AG09309 (cell line): ENCODE results near the gene CDT1.

ENCODE experiments used
- DNase-seq: peaks from one replicate; pipeline ENCODE4 v3.0.0-alpha.2; 2010; ENCODE audit warnings: low read depth
- H3K4me3 ChIP-seq: 2 replicates; pipeline ENCODE4 v1.5.1; 2011; ENCODE audit warnings: mild to moderate bottlenecking, low read depth, low read length, moderate library complexity; ENCODE audit not compliant: control insufficient read depth
- CTCF ChIP-seq: IDR thresholded peaks from 2 replicates; pipeline ENCODE4 v1.5.1; 2011; ENCODE audit warnings: mild to moderate bottlenecking, low read depth, low read length, inconsistent platforms; ENCODE audit not compliant: insufficient read depth, control insufficient read depth; ENCODE audit errors: missing control alignments

CDT1 gene

GRCh38 chr16:88790312-88791211 lies 13.0 kb upstream of the CDT1 start:
- no peak for TF ChIP-seq CTCF
- H3K4me3 ChIP-seq: no peak overlapping the region
- DNase-seq: no peak

- no peak for DNase-seq
- H3K4me3 ChIP-seq: no peak overlapping the region
- TF ChIP-seq CTCF: no peak
These were observed 11.5 kb upstream of the CDT1 start for GRCh38 chr16:88792078-88792550.

GRCh38 chr16:88792668-88793250 lies 10.8 kb upstream of the CDT1 start:
- TF ChIP-seq CTCF: no peak
- no peak overlapping the region for H3K4me3 ChIP-seq
- DNase-seq: no peak

GRCh38 chr16:88793251-88793954 lies 10.2 kb upstream of the CDT1 start:
- TF ChIP-seq CTCF: no peak
- H3K4me3 ChIP-seq: no peak overlapping the region
- no peak for DNase-seq

- DNase-seq: no peak
- TF ChIP-seq CTCF: no peak
- no peak overlapping the region for H3K4me3 ChIP-seq
These were observed 7.3 kb upstream of the CDT1 start for GRCh38 chr16:88796278-88796677.

GRCh38 chr16:88798073-88798472 lies 5.5 kb upstream of the CDT1 start:
- no peak for TF ChIP-seq CTCF
- no peak for DNase-seq
- H3K4me3 ChIP-seq: no peak overlapping the region
